Left lobe of liver (tissue), 2 donors: ENCODE results near the gene EPS8. TPM values are rescaled to one million over a fixed set of nuclear protein-coding genes. Genes with fewer than 3 reads are reported as not detected.
"Not testable (repeated sequence)": the region's sequence is repeated elsewhere in the genome, so short reads cannot be mapped to it uniquely, and the experiment has no call there.

ENCODE experiments used
- ATAC-seq: fragments of 200-7000 bp; cut with Tn5 transposase; one replicate; pipeline ENCODE4 v1.9.1; 2020; ENCODE audit warnings: mild to moderate bottlenecking, moderate library complexity
- DNase-seq: peaks from one replicate; pipeline ENCODE4 v3.0.0-alpha.2; 2020; ENCODE audit warnings: low spot score
- total RNA-seq: library from RNA; stranded (reverse); gene quantifications from one replicate; pipeline ENCODE4 v1.2.1, GENCODE V29; 2021
- donor health status: DM: no; HTN: no; CAD: no; lungs with moderate emphysema.
- donor health status: DM: no; HTN: yes; CAD: no.

EPS8 gene
- total RNA-seq, 1 donor from 2014 or later: 27.0 TPM

GRCh38 chr12:15616495-15616894 lies 172.7 kb downstream of the EPS8 start:
- ATAC-seq, DNase-seq: not testable (repeated sequence)

GRCh38 chr12:15613981-15614380 lies 175.2 kb downstream of the EPS8 start:
- DNase-seq: no peak
- ATAC-seq: no peak

DNA sequence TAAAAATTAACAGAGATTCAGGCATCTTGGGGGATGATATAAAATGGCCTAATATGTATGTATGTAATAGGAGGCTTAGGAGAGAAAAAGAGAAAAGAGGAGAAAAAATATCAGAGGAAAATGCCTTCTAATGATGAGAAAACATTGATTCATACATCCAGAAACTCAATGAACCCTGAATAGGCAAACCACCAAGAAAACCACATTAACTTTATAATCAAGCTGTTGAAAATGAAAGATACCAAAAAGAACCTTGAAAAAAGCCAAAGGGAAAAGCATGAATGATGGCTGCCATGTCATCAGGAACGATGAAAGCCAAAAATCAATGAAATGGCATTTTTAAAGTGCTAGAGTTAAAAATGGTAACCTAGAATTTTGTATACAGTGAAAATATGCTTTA lies 180.2 kb downstream of the EPS8 start:
- ATAC-seq (no peak), DNase-seq (no peak)

DNA sequence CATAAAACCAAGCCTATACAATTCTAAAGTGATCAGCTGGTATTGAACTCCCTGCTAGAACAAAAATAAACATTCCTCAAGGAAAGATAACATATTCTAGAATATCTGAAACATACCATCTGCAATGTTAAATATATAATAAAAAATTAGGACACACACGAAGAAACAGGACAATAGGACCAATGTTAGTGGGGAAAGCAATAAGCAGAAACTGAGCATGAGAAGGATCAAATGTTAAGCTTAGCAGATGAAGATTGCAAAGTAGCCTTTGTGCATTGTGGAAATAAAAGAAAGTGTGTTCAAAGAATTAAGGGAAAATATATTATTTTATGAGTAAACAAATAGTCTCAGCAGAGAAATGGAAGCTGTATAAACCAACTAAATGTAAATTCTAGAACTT lies 180.8 kb downstream of the EPS8 start:
- DNase-seq: no peak
- no peak for ATAC-seq

GRCh38 chr12:15605881-15606590 lies 183.2 kb downstream of the EPS8 start:
- peak; percentile 50 for ATAC-seq
- no peak for DNase-seq

GRCh38 chr12:15603474-15604085 lies 185.6 kb downstream of the EPS8 start:
- DNase-seq (no peak), ATAC-seq (no peak)

DNA sequence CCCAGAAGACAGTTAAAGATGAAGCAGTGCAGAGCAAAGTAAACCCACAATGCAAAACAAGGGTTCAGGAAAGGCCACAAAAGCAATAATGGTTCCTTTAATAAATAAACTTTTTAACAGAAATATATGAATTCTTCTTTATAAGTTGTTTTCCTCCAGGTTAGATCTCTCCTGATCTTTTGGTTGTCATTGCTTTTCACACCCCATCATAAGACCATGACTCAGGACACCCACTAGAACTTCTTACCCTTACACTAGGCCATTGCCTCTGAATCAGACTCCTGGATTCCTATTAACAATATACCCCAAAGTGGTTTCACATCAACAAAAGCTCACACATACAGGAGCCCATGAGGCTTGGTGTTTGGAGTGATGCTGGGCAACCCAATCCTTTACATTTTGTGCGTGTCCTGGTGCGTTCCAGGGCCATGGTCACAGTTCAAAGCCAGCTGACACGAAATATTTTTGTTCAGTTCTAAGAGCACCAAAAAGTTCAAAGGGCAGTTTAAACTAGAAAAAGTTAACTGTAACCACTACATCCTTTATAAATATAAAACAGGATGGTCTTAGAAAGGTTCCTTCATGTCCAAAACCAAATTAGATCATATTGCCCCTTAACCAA lies 187.0 kb downstream of the EPS8 start:
- ATAC-seq (no peak), DNase-seq (no peak)

DNA sequence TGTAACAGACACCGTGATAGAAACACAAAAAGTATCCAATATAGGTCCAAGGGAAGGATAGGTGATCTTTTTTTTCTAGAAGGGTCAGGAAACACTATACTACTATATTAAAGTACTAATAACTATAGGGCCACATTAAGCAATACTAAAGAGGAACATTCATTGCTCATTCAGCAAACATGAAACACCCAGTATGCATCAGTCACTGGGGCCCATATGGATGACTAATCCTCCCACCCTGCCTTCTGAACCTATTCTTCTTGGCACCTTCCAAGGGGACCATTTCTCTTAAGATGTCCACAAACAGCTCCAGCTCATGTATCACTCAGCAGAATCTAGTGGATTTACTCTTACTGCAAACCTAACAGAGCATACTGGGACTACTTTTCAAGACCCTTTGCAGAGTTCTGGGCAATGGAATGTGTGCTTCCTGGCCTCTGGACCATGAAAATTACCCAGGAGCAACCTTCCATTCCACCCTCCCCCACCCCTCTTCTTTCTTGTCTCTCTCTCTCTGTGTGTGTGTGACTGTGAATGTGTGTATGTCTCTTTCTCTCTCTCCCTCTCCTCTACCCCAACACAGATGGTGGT lies 187.9 kb downstream of the EPS8 start:
- ATAC-seq (no peak), DNase-seq (no peak)

DNA sequence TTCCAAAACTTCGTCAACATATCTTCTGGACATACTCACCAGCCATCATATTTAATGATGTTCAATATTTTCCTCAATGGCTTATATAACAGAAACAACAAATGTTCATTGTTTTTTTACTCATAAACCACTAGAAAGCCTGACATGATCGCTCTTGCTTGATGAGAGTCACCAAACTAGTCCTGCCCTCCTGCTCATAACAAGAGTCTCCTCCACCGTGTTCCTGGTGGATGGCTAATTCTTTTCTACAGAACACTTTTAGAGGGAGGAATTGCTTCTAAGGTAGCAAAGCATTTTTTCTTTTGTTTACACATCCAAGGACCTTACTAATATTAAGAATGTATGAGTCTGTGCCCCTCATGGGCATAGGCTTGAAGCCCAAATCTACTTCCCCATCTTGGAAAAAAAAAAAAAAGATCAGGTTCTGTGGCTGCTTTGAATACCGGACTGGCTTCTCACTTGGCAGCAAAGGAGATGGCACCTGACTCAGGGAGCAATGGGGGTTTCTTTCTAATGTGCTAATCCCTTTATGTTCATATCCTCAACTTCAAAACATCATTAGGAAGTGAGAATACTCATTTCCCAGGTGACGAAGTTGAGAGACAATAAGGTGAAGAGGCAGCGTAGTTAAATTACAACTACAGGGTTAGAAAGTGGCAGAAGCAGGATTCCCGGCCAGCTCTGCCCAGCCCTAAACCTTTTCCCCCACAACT lies 188.8 kb downstream of the EPS8 start:
- DNase-seq (no peak), ATAC-seq (no peak)

- ATAC-seq: peak; percentile 65
- DNase-seq: no peak
These were observed 189.7 kb downstream of the EPS8 start for GRCh38 chr12:15599266-15600037.

DNA sequence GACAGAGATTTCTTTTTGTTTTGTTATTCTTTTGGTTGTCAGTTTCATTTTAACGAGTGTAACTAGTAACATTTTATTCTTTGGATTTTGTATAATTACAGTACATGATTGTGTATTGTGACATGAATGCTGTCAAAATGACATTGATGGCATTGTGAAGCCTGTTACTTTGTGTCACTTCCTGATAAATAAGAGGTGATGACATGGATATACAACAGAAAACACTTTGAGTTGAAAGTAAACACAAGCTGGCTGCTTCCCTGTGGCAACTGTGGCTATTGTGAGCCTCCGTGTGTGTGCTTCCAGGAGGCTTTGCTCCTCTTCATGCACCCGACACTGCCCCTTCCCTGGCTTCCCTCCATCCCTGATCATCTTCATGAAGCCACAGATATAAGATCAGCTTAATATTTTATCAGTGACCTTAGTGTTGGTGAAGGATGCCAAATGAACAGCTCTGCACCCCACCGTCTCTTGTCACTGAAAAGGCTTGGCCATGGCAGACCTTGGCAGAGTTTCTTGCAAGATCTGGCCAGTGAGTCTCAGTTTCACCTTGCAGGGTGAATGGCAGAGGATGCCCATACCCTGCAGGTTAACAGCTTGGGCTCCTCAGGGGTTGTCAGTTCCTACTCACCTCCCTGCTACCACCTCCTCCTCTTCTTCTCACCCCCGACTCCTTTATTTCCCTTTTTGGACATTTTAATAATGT lies 191.9 kb downstream of the EPS8 start:
- no peak for ATAC-seq
- DNase-seq: no peak

- DNase-seq (no peak), ATAC-seq (peak; percentile 38)
These were observed 193.0 kb downstream of the EPS8 start for GRCh38 chr12:15596174-15596573.

- ATAC-seq: no peak
- no peak for DNase-seq
These were observed 196.3 kb downstream of the EPS8 start for GRCh38 chr12:15592934-15593333.

- ATAC-seq (no peak), DNase-seq (no peak)
These were observed 197.4 kb downstream of the EPS8 start for GRCh38 chr12:15591811-15592210.

DNA sequence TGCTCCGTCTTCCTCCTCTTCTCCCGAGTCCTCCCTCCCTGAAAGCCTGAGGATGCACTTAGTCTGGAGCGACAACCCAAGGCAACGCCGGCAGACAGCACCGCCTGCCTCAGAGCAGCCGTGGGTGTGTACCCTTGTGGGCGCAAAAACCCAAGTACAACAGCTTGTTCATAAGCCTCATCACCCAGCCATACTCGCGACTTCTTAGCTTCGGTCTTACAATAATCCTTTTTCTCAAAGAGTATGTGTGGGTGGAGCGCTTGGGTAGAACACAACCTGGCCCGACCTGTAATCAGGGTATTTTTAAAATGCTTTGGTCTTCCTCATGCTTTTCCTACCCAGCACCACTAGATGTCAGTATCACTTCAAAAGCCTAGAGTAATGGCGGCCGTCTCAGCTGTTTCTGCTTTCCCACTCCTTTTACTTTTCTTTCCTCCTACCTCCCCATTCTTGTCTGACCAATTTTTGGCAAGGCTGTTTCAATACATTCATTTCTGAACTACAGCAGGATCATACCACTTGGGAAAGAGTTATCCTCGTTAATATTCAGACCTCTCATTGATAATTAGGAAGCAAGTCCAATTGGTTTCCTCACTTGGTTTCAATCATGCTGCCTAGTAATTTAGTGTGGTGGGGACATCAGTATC lies 198.9 kb downstream of the EPS8 start:
- DNase-seq (peak; percentile 53), ATAC-seq (peak; percentile 99)

GRCh38 chr12:15589328-15590032 lies 199.7 kb downstream of the EPS8 start:
- DNase-seq: no peak
- no peak for ATAC-seq

DNA sequence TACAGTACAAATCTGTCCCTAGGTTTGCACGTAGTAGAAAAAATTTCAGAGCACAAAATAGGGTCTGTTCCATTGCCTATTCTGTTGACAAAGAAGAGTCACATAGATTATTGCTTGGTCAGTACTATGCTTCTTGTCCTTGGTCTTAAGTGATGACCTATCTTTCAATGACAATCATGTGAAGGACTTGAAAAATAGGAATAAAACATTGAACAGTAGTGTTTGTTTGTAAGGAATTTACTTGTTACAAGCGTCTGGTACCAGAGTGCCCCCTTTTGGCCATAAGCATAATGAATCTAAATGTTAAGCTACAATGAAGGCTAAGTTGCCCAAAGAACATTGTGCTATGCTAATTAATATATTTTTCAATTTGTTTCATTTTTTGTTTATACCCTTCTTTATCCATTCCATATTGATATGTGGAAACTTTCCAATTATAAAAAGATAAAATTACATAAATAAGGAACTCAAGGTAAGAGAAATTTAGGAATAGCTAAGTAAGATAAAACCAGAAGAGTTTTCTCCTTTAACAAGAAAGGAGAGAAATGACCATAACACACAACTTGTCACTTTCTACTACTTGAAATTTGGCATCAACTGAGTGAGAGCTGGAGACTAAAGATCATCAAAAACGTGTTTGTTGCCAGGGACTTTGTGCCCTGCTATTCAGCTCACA lies 204.7 kb downstream of the EPS8 start:
- no peak for DNase-seq
- ATAC-seq: peak; percentile 71

DNA sequence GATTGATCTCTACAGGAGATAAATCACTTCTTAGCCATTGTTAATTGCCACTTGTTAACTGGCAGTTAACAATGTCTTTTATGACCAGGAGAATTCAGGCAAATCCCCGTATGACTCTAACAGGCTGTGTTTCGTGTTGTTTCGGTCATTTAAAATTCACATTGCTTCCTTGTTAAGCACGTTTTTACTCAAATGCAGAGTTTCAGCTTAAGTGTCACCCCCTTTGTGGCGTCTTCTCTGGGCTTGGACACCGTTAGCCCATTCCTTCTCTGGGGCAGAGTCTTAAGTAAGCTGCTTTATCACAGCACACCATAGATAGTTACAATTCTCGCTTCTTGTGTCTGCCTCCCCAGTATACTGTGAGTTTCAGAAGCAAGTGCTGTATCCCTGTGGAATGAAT lies 205.4 kb downstream of the EPS8 start:
- ATAC-seq (no peak), DNase-seq (no peak)
